Lung (tissue), 12 donors: ENCODE results near the gene PSMD10. TPM values are rescaled to one million over a fixed set of nuclear protein-coding genes. Genes with fewer than 3 reads are reported as not detected.

Experiments used
- ATAC-seq: fragments of 200-7000 bp; cut with Tn5 transposase; one replicate; pipeline ENCODE4 v1.9.1; 2020; ENCODE audit warnings: moderate number of reproducible peaks; ENCODE audit not compliant: insufficient read depth, low FRiP score
- DNase-seq, 3 donors: peaks; one replicate each; pipeline ENCODE4 v3.0.0-alpha.2; 2013 to 2017
- H3K27ac ChIP-seq, 2 donors: one replicate each; pipeline ENCODE4 v1.5.1; 2013; ENCODE audit warnings: mild to moderate bottlenecking in 2 of 2, moderate library complexity in 2 of 2, control low read depth in 1 of 2, inconsistent platforms in 1 of 2, low read depth in 1 of 2, low read length in 1 of 2
- H3K27me3 ChIP-seq, 3 donors: one replicate each; pipeline ENCODE4 v1.5.1; 2013; ENCODE audit warnings: low read length in 2 of 3; ENCODE audit not compliant: control insufficient read depth in 3 of 3, insufficient read depth in 3 of 3
- H3K36me3 ChIP-seq, 4 donors: one replicate each; pipeline ENCODE4 v1.5.1; 2013; ENCODE audit warnings: low read length in 4 of 4, mild to moderate bottlenecking in 1 of 4, moderate library complexity in 1 of 4; ENCODE audit not compliant: control insufficient read depth in 4 of 4, insufficient read depth in 4 of 4
- H3K4me1 ChIP-seq, 5 donors: one replicate each; pipeline ENCODE4 v1.5.1; 2013; ENCODE audit warnings: low read length in 5 of 5, mild to moderate bottlenecking in 2 of 5, moderate library complexity in 1 of 5; ENCODE audit not compliant: control insufficient read depth in 5 of 5, insufficient read depth in 5 of 5
- H3K4me3 ChIP-seq: one replicate; pipeline ENCODE4 v1.5.1; 2013; ENCODE audit warnings: mild to moderate bottlenecking, control low read depth, moderate library complexity
- H3K9ac ChIP-seq, 2 donors: one replicate each; pipeline ENCODE4 v1.5.1; 2013; ENCODE audit warnings: low read length in 2 of 2, control low read depth in 1 of 2; ENCODE audit not compliant: insufficient read depth in 1 of 2
- H3K9me3 ChIP-seq, 4 donors: one replicate each; pipeline ENCODE4 v1.5.1; 2013; ENCODE audit warnings: low read length in 3 of 4, mild to moderate bottlenecking in 1 of 4, moderate library complexity in 1 of 4; ENCODE audit not compliant: control insufficient read depth in 4 of 4, insufficient read depth in 3 of 4
- CTCF ChIP-seq: IDR thresholded peaks from 2 replicates; pipeline ENCODE4 v1.5.1; 2012; ENCODE audit warnings: mild to moderate bottlenecking; ENCODE audit errors: control extremely low read depth, extremely low read depth
- WGBS, 2 donors: extraction: QIAGEN DNeasy Blood & Tissue Kit; methylation state at CpG; one replicate each; pipeline ENCODE4 v1.1.7; 2013; 5-methylcytosine and 5-hydroxymethylcytosine counted together
- polyA plus RNA-seq, 2 donors: library from polyadenylated mRNA; stranded (reverse); fragments of 200-250 nt; gene quantifications; one replicate each; pipeline ENCODE4 v1.2.1, GENCODE V29; 2013
- total RNA-seq, 2 donors: library from RNA; depleted of rRNA in 1 of 2; stranded (reverse); fragments of >200 nt in 1 of 2; gene quantifications; one replicate each; pipeline ENCODE4 v1.2.1, GENCODE V29; 2014 to 2021
- donor health status: control.
- donor health status: control.
- donor health status: Bipolar disorder and iron deficiency.
- donor health status: healthy.
- donor health status: DM: yes; HTN: yes; CAD: no.

The PSMD10 gene
- total and polyA plus RNA-seq, 4 donors, result 30.9 to 55.9 (median 43.0) TPM

DNA sequence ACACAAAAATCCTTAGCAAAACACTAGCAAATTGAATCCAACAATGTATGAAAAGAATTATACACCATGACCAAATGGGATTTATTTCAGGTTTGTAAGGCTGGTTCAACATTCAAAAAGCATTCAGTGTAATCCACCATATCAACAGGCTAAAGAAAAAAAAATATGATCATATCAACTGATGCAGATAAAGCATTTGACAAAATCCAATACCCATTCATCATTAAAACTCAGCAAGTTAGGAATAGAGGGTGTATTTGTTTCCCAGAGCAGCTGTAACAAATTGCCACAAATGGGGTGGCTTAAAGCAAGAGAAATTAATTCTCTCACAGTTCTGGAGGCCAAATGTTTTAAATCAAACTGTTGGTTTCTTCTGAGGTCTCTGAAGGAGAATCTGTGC lies 35.8 kb downstream of the PSMD10 start:
- DNase-seq (no peak), ATAC-seq (no peak)
- peaks cover 0 to 56% (median 25%) of the 10 kb centered on the region in 3 donors for H3K27me3 ChIP-seq
- H3K9me3 ChIP-seq, result no peaks in the 10 kb centered on the region
- no peak overlapping the region for H3K4me3 ChIP-seq
- no peak overlapping the region for H3K9ac ChIP-seq
- H3K36me3 ChIP-seq, result no peaks in the 10 kb centered on the region
- no peak overlapping the region for H3K27ac ChIP-seq
- no peak for TF ChIP-seq CTCF
- no peaks in the 10 kb centered on the region for H3K4me1 ChIP-seq

DNA sequence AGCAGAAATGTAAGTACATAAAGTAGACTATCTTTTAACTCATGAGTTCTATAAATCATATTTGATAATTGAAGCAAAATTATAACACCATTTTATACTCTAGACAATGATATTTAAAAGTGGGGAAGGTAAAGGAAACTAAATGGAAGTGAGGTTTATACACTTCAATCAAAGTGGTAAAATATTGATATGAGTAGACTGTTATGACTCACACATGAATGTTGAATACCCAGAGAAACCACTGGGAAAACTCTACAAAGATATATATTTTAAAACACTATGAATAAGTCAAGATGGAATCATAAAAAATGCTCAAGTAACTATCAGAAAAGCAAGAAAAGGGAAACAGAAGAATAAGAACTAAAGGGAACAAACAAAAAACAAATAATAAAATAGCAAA lies 38.1 kb downstream of the PSMD10 start:
- DNase-seq (no peak), ATAC-seq (no peak)
- H3K9ac ChIP-seq, result no peak overlapping the region
- no peak overlapping the region for H3K4me3 ChIP-seq
- no peak overlapping the region for H3K27ac ChIP-seq
- peaks cover 0 to 56% (median 25%) of the 10 kb centered on the region in 3 donors for H3K27me3 ChIP-seq
- peaks cover 0 to 4% (median 0%) of the 10 kb centered on the region in 5 donors for H3K4me1 ChIP-seq
- TF ChIP-seq CTCF, result no peak
- no peaks in the 10 kb centered on the region for H3K36me3 ChIP-seq
- no peaks in the 10 kb centered on the region for H3K9me3 ChIP-seq

DNA sequence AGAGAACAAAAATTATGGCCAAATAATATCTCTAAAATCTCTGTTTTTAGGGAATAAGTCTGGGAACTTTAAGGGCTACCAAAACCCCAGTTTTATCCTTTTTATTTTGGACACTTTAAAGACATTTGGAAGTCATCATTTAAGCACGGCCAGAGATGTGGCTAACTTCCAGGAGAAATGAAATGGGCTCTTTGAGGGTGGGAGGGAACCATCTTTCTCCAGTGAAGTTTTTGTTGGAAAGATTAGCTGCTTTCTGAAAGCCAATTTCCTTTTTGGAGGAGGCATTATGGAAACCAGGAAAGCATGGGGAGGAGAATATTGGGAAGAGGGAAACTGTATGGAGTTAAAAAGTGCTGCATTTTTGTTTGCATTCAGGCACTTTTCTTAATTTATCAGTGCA lies 41.7 kb downstream of the PSMD10 start:
- Histone ChIP-seq H3K4me3 (no peak overlapping the region), H3K9me3 (no peaks in the 10 kb centered on the region), H3K27me3 (peaks cover 0 to 42% (median 7%) of the 10 kb centered on the region in 3 donors), H3K4me1 (peaks cover 0 to 4% (median 0%) of the 10 kb centered on the region in 5 donors), H3K36me3 (no peaks in the 10 kb centered on the region), H3K9ac (no peak overlapping the region), H3K27ac (no peak overlapping the region)
- DNase-seq (peak in 2 of 3 donors; percentile 47 to 55), ATAC-seq (no peak)
- 47 to 85% methylated on average over 1 of the region's 1 CpG for WGBS, 2 donors
- no peak for TF ChIP-seq CTCF

GRCh38 chrX:108044554-108045256 lies 46.6 kb downstream of the PSMD10 start, which contains the start of gene VSIG1:
Gene VSIG1 (plus strand): TSS chrX:108045065. CDS start chrX:108045131, 66 bp downstream.
- ATAC-seq, result no peak
- TF ChIP-seq CTCF, result no peak
- H3K27ac ChIP-seq, result no peak within 1 kb of the TSS
- H3K27me3 ChIP-seq, result peaks cover 0 to 38% (median 4%) of the 10 kb centered on the region in 3 donors
- no peak within 1 kb of the TSS for H3K4me3 ChIP-seq
- DNase-seq, result no peak
- H3K4me1 ChIP-seq, result peaks cover 0 to under 1% (median 0%) of the 10 kb centered on the region in 5 donors
- H3K9ac ChIP-seq, result no peak within 1 kb of the TSS
- no peaks in the 10 kb centered on the region for H3K36me3 ChIP-seq
- no peaks in the 10 kb centered on the region for H3K9me3 ChIP-seq
- WGBS, 2 donors, result 67 to 86% methylated on average over 10 of the region's 10 CpGs
